CD4-positive, alpha-beta T cell treated with Interleukin-10 for 1 hour (primary cell): ENCODE results near the gene DHCR24.

ENCODE experiments used
- DNase-seq: peaks from one replicate; pipeline ENCODE4 v3.0.0-alpha.2; 2020

Gene DHCR24

DNA sequence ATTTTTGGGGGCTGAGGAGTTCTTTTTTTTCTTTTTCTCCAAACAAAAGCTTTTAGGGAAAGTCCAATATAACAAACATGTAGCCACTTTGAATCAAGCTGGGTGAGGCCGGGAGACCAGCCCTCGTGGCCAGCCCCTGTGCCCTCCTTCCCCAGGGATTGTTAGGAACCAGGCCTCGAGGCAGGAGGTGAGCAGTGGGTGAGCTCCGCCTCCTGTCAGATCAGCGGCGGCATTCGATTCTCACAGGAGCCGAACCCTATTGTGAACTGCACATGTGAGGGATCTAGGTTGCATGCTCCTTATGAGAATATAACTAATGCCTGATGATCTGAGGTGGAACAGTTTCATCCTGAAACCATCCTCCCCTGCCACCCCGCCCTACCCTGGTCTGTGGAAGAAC lies 44.0 kb downstream of the DHCR24 start:
- no peak for DNase-seq

DNA sequence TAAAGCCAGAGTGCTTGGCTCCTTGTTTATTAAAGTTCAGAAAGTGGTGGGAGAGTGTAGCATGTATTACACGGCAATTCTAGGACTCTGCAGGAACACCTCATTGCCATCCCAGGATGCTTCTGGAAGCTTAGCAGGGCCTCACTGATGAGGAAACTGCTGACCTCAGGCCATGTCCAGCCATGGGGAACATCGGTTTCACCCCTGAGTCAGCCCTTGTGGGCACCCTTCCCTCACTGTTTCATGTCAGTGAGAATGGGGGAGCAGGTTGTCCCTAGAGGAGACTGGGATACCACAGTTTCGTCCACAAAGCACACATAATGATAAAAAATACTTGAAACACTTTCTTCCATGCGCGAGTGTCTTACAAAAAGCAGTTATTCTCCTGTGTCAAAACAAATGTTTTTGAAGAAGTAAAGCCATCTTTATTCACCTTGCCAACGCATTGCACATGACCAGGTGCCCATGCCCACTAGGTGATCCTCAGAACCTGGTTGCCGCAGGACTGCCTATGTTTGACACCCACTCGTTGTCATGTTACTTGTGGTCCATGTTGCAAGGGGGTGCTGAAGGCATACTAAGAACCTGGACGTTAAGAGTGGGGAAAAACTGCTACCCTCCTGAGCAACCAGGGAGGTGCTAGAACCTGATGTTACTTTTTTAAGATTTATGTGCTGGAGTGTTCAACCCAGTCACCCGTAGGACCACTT lies 44.6 kb downstream of the DHCR24 start:
- no peak for DNase-seq

DNA sequence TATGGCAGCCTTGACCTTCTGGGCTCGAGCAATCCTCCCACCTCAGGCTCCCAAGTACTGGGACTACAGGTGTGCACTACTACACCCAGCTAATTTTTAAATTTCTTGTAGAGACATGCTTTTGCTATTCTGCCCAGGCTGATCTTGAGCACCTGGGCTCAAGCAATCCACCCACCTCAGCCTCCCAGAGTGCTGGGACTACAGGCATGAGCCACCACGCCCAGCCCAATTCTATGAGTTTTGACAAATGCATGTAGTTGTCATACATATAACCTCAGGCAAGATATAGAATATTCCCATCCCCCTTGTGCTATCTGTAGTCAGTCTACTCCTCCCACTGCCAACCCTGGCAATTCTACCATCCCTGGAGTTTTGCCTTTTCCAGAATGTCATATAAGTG lies 47.2 kb downstream of the DHCR24 start:
- DNase-seq: no peak

DNA sequence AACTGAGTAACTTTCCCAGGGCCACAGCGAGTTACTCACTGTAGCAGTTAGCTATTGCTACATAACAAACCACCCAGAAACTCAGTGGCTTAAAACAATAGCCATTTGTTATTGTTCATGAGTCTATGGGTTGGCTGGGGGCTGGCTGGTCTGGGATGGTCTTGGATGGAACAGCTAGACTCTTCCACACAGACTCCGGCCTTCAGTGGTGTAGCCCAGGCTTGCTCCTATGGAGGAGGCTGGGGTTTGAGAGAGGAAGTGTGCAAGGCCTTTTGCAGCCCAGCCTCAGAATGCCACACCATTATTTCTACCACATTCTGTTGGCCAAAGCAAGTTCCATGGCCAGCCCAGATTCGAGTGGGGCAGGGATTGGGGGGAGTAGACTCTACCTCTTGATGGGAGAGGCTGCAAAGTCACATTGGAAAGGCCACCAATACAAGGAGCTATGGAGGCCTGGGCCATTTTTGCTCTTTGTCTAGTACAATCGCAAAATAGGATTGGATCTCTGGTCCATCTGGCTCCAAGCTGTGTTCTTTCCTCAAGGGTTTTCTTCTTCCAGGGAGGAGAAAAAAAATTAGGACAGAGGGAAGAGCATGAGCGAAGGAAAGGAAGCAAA lies 48.3 kb downstream of the DHCR24 start:
- DNase-seq: no peak

DNA sequence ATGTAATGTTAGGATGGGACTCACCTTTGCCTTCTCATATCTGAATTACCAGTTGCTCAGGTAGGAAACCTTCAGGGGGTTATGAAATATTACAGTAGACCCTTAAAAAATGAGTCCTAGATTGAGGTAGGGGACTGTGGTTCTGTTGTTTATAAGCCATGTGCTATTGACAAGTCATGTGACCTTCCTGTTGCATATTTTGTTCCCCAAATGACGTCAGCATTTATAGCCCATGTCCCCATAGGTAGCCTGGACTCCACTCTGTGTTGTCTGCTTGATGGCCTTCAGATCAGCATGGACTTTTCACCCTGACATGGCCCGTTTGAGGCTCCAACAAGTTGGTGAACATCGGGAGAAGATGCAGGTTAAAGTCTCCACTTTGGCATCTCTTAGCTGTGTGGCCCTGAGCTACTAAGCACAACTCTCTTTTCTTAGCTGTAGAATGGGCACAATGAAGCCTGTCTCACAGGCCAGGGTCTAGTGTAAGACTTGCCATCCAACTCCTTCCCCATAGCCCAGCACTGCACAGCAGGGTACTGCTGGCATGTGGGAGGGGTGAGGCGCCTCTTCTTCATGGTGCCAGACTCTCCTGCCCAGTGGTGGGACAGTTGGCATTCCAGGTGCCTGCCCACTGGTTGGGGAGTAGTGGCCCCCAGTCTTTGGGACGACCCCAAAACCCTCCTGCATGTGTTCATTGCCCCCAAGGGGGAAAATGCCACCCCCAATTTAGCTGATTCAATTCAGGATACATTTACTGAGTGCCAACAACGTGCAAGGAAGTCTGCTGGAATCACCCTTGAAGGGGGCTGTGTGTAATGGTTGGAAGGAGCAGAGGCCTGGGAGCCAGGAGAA lies 49.8 kb downstream of the DHCR24 start:
- DNase-seq: no peak

GRCh38 chr1:54836594-54836993 lies 50.4 kb downstream of the DHCR24 start:
- no peak for DNase-seq

DNA sequence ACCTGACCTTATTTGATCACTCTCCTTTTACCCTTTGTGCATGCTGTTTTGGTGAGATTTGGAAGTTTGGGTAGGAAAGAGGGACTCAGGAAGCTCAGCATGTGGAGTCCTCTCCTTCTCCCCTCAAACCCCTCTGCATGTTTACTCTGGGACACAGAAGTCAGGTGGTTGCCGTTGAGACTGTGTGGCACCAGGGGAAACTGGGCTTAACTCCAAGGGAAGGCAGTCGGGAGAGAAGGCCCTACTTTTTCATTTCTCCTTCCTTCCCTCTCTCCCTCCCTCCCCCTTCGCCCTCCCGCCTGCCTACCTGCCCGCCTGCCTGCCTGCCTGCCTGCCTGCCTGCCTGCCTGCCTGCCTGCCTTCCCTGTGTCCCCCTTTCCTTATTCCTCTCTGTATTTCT lies 51.0 kb downstream of the DHCR24 start:
- no peak for DNase-seq

GRCh38 chr1:54835131-54835898 lies 51.7 kb downstream of the DHCR24 start:
- no peak for DNase-seq

DNA sequence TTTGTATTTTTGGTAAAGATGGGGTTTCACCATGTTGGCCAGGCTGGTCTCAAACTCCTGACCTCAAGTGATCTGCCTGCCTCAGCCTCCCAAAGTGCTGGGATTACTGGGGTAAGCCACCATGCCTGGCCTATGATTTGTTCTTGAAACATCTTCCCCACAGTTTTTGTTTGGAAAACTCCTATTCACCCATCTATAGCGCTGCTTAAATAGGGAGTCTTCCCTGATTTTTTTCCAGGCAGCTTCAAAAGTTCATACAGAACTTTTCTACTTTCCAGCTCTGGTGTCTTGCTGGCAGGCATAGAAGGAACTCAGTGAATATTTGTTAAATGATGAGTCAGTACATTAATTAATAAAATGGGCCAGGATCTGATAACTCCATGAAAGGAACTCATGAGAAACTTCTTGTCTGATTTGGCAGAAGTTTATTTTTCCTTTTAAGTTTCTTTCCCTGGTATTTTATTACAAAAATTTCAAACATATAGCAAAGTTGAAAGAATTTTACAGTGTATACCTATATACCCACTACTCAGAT lies 52.9 kb downstream of the DHCR24 start:
- no peak for DNase-seq

GRCh38 chr1:54833121-54833520 lies 53.9 kb downstream of the DHCR24 start:
- no peak for DNase-seq

GRCh38 chr1:54826226-54826816 lies 60.7 kb downstream of the DHCR24 start:
- no peak for DNase-seq

- DNase-seq: no peak
Measured at GRCh38 chr1:54825696-54826095, 61.3 kb downstream of the DHCR24 start.

- DNase-seq: no peak
Measured at GRCh38 chr1:54823670-54824069, 63.3 kb downstream of the DHCR24 start.

DNA sequence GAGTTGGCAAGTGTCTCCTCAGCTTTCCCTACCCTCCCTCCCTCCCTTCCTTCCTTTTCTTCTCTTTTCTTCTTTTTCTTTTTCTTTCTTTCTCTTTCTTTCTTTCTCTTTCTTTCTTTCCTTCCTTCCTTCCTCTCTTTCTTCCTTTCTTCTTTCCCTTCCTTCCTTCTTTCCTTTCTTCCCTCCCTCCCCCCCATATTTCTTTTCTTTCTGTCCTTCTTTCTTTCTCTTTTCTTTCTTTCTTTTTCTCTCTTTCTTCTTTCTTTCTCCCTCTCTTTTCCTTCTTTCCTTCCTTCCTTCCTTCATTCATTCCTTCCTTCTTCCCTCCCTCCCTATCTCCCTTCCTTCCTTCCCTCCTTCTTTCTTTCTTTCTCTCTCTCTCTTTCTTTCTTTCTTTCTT lies 67.3 kb downstream of the DHCR24 start:
- no peak for DNase-seq

DNA sequence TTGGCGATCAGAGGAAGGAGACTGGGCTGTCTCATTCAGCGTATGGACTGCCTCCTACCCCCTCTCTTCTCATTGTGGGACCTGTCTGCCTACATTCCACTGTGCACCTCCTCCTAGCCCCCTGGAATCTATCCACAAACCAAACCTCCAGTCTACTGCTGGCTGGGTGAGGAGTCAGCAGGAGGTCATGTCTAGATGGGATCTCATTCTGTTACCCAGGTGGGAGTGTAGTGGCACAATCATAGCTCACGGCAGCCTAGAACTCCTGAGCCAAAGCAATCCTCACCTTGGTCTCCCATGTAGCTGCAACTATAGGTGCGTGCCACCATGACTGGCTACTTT lies 67.8 kb downstream of the DHCR24 start:
- no peak for DNase-seq

DNA sequence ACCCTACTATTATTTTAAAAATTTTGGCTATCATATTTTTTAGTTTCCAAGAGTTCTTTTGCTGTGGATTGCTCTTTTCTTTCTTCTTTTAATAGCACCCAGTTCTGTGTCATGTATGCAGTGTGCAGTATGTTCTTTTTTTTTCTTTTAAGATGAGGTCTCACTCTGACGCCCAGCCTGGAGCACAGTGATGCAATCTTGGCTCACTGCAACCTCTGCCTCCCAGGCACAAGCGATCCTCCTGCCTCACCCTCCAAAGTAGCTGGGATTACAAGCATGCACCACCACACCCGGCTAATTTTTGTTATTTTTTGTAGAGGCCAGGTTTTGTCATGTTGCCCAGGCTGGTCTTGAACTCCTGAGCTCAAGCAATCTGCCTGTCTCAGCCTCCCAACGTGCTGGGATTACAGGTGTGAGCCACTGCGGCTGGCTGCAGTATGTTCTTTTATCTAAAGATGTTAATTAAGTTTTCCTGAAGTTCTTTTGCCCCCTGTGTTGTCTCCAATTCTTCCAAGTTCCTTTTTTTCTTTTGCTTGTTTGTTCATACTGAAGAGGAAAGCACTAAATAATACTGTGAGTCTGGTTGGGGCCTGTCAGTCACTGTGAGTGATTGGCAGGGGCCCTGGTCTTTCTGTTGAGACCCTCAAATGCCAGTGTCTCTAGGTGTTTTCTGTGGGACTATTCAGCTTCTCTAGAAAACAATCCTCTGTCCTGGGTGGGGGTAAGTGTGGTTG lies 68.4 kb downstream of the DHCR24 start:
- DNase-seq: no peak

DNA sequence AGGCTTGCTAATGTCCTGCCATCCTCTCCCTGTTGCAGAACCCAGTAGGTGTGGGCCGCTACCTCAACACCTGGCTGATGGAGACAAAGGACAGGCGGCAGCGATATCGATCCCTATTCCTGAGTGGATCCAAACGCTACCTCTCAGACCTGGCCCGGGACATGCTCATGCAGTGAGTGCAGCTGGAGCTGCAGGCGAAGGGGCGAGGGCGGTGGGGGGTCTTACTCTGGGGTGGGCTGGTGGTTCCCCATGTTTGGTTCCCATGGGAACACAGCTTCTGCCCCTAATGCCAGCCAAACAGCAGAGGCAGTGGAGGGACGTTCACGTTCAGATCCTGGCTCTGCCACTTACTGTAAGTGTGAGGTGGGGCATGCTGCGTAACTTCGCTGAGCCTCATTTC lies 70.0 kb downstream of the DHCR24 start:
- no peak for DNase-seq

DNA sequence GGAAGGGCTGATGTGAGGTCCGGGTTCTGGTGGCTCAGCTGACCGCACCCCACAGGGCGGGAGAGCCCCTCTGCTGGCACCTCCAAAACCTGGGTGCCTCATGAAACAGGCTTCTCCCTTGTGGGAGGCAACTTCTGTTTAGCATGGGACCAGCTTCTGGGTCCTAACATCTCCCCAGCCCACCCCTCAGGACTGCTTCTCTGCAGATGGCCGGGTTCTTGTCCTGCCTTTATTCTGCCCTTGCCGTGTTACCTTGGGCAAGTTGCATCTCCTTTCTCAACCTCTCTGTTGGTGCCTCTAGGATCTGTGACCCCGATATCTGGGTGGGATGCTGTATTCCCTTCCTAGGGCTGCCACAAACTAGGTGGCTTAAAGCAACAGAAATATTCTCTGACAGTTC lies 70.9 kb downstream of the DHCR24 start:
- DNase-seq: no peak

GRCh38 chr1:54815086-54815876 lies 71.7 kb downstream of the DHCR24 start:
- DNase-seq: no peak

GRCh38 chr1:54814571-54814970 lies 72.4 kb downstream of the DHCR24 start:
- no peak for DNase-seq

DNA sequence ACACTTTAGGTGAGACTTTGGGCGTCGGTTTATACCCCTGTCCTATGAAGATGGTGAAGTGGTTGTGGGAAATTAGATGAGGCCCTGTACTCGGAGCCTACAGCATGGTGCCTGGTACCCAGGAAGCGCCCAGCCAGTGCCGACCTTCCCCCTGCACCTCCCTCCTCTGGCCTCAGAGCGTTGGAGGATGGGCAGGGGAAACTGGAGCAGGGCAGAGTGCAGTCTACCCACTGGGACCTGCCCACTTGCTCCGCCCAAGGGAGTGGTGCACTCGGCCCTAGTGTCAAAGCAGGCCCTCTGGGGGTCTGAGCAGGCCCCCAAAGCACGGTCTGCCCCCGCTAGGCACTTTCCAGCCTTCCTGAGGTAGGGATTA lies 72.9 kb downstream of the DHCR24 start:
- no peak for DNase-seq
